DND-41 (cell line): ENCODE data around the gene C13orf46.

Experiments
- CTCF ChIP-seq: IDR thresholded peaks from 2 replicates; pipeline ENCODE4 v1.5.1; 2012; ENCODE audit warnings: borderline replicate concordance, low read length, moderate library complexity, mild to moderate bottlenecking; ENCODE audit not compliant: poor library complexity, severe bottlenecking; ENCODE audit errors: extremely low read depth
- EZH2 ChIP-seq: IDR thresholded peaks from 3 replicates; pipeline ENCODE4 v1.6.1; 2012; ENCODE audit warnings: borderline replicate concordance, low read depth, mild to moderate bottlenecking, moderate library complexity, low read length, inconsistent platforms; ENCODE audit not compliant: severe bottlenecking

GRCh38 chr13:114002771-114003321 is 29.0 kb upstream of the C13orf46 start:
- TF ChIP-seq EZH2 (no peak), CTCF (no peak)
